GM12891 (cell line): ENCODE measurements around the gene MAMSTR.

Source experiments
- DNase-seq: peaks from one replicate; pipeline ENCODE4 v3.0.0; 2011; ENCODE audit warnings: low spot score; ENCODE audit not compliant: insufficient read length
- FAIRE-seq: peaks from 2 replicates; lab custom pipeline; 2011; peaks lifted over from hg19 to GRCh38; lab: Jason Lieb, UNC
- PAX5 ChIP-seq: IDR thresholded peaks from 2 replicates; pipeline ENCODE4 v1.6.1; 2011; ENCODE audit warnings: low read length, moderate library complexity, mild to moderate bottlenecking; ENCODE audit not compliant: insufficient read depth, severe bottlenecking
- POLR2A ChIP-seq: IDR thresholded peaks from 2 replicates; pipeline ENCODE4 v1.6.1; 2011; ENCODE audit warnings: low read depth, low read length, control low read depth
- POLR2AphosphoS5 ChIP-seq: IDR thresholded peaks from 2 replicates; pipeline ENCODE4 v1.6.1; 2011; ENCODE audit warnings: low read depth, low read length, control low read depth
- POU2F2 ChIP-seq: IDR thresholded peaks from 2 replicates; pipeline ENCODE4 v1.6.1; 2011; ENCODE audit warnings: low read depth, mild to moderate bottlenecking, control low read depth, low read length, moderate library complexity
- SPI1 ChIP-seq: IDR thresholded peaks from 2 replicates; pipeline ENCODE4 v1.6.1; 2011; ENCODE audit warnings: low read depth, low read length, control low read depth
- TAF1 ChIP-seq: IDR thresholded peaks from 2 replicates; pipeline ENCODE4 v1.6.1; 2011; ENCODE audit warnings: low read depth, low read length, control low read depth

MAMSTR gene

DNA sequence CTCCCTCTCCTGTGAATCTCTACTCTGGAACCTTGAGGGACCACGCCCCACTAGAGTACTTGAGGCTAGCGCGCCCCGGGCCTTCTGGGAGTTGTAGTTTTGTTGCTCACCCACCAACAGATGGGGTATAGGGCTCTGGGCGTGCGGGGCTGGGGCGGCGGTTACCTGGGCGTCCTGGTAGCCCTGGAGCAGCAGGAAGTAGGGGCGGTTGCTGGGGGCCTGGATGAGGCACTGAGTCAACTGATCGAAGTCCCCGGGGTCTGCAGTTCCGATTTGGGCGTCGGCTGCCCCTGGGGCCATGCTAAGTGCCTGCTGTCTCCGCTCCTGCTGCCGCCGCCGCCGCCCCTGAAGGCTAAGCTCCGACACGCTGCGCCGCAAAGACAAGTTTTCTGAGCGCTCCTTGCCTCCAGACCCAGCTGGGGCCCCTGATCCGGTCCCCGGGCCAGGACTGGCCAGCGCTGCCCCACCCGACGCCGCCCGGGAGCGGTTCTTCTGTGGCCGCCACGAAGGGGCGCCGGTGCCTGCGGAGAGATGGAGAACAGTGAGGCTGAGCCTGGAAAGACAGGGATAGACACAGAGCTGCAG, 15.6 kb upstream of the MAMSTR start:
- DNase-seq, result no peak
- no peak for FAIRE-seq
- TF ChIP-seq POLR2AphosphoS5 (no peak), SPI1 (no peak), PAX5 (no peak), TAF1 (no peak)

DNA sequence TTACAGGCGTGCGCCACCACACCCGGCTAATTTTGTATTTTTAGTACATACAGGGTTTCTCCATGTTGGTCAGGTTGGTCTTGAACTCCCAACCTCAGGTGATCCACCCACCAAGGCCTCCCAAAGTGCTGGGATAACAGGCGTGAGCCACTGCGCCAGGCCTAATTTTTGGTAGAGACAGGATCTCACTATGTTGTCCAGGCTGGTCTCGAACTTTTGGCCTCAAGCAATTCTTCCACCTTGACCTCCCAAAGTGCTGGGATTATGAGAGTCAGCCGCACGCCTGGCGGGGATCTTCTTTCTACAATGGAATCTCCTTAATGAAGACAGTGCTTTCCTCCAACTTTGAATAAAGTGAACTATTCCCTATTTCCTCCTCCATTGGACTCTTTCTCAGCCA, 15.1 kb upstream of the MAMSTR start:
- FAIRE-seq (no peak), DNase-seq (no peak)
- TF ChIP-seq TAF1, result no peak
- TF ChIP-seq PAX5, result no peak
- no peak for TF ChIP-seq POLR2AphosphoS5
- TF ChIP-seq SPI1, result no peak
- TF ChIP-seq POU2F2, result no peak
- TF ChIP-seq POLR2A, result no peak

DNA sequence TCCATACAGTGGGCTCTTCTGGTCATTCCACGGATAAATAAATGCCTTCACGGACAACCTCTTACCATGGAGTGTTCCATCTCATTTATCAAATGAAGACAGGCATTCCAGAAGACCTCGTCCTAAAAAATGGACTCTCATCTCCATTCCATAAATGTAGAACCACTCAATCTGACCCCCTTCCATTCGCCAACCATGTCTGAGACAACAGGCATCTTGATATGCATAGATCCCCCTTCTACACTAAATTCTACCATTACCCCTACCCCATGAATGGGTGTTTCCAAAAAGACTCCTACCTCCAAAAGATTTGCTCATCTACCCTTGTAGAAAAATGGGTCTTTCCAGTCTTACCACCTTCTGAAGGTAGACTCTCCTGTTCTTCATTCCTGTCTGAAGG, 11.9 kb upstream of the MAMSTR start:
- FAIRE-seq (no peak), DNase-seq (no peak)
- no peak for TF ChIP-seq SPI1

DNA sequence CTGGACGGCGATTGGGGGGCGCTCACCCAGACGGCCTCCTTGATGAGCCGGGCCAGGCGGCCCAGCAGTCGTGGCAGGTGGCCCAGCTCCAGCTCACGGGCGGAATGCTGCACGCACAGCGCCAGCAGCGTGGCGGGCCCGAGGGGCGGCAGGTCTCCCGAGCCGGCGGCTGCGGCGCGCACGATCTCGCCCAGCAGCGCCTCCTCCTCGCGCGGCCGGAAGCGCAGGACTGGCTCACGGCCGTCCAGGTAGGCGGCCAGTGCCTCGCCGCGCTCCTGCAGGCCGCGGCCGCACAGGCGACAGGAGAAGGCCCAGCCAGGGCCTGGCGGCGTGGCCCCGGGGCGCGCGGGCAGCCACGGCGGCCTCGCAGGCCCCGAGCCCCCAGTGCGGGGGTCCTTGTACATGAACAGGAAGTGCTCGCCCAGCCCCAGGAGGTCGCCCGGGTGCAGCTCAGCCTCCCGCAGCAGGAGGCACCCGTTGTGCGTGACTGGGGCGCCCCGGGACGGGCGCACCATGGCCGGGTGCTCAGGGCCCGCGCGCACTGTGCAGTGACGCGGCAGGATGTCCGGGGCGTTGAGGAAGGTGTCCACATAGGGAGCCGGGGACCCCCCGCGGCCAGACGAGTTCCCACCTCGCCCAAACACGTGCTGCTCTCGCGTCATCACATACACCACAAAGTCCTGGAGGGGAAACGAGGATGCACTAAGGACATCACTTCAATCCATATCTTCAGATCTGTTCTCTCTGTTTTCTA, 9.6 kb upstream of the MAMSTR start:
- no peak for TF ChIP-seq POU2F2
- TF ChIP-seq POLR2AphosphoS5, result no peak
- TF ChIP-seq TAF1, result no peak
- TF ChIP-seq SPI1, result no peak
- TF ChIP-seq POLR2A, result no peak
- no peak for TF ChIP-seq PAX5
- FAIRE-seq (no peak), DNase-seq (no peak)

DNA sequence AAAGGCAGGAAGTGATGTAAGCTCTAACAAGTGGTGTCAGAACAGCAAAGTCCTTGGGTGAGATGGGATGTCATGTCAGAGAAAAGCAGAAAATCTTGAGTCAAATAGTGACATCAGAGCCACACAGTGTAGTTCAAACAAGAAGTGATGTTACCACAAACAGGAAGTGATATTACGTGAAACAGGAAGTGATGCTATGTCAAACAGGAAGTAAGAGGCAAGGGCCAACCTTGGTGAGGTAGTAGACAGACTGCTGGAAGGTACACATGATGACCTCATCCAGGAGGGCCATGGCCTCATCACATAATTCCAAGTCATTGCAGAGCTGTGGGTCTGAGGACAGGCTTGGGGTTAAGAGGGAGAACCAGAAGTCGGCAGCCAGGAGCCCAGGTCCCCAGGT, 7.0 kb upstream of the MAMSTR start:
- DNase-seq (no peak), FAIRE-seq (no peak)
- TF ChIP-seq SPI1 (peak; percentile 69), POLR2A (no peak)

DNA sequence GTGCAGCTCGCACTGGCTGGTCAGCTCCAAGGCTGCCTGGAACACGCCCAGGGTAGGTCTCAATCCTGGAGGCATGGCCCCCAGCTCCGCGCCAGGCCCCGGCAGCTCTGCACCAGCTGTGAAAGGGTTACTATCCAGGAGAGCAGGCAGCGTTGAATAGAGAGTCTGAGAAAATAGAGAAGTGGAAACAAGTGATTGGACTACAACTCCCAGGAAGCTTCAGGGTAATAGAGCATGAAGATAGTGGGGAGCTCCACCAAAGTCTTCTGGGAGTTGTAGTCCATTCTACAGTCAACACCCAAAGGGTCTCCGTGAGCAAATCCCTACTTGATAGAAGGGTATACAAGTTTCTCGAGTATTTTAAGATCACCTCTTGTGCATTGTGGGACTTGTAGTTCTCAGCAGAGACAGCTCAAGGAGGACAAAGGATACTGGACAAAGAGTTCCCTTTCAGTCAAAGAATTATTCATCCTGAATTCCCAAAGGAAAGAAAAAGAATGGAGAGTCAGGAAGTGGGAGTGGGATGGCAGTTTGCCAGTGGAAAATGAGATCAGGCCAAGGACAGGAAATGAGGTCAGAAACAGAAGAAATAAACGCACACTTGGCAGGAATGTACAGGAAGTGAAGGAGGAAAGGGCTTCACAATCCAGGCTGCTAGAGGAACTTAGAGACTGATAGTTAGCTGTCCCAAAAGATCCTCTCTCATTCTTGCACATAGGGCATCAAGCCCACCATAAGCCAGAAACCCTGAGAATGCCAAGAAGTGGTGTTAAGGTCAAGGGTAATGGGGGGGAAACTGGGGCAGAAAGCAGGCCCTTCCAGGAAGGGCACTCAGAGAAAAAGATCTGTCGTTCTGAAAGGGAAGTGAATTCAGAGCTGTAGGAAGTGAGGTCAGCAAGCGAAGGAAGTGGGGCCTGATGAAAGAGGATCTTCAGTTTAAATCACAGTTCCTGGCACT, 5.5 kb upstream of the MAMSTR start:
- TF ChIP-seq TAF1 (no peak), SPI1 (peak; percentile 82)
- DNase-seq, result no peak
- FAIRE-seq, result no peak

DNA sequence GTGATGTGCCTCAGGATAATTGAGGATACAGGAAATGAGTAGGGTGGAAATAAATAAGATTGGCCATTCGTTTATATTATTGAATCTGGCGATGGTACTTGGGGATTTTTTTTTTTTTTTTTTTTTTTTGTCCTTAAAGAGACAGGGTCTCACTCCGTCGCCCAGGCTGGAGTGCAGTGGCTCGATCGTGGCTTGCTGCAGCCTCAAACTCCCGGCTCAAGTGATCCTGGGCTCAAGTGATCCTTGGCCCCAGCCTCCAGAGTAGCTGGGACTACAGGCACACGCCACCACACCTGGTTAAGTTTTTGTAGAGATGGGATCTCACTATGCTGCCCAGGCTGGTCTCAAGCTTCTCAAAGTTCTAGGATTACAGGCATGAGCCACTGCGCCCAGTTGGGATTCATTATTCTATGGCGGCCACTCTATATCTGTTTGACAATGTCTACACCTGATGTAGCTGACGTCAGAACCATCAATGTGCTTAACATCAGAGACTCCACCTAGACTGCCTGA, 2.7 kb upstream of the MAMSTR start:
- DNase-seq (no peak), FAIRE-seq (no peak)
- TF ChIP-seq SPI1 (no peak), POU2F2 (no peak), POLR2AphosphoS5 (no peak), TAF1 (no peak)

DNA sequence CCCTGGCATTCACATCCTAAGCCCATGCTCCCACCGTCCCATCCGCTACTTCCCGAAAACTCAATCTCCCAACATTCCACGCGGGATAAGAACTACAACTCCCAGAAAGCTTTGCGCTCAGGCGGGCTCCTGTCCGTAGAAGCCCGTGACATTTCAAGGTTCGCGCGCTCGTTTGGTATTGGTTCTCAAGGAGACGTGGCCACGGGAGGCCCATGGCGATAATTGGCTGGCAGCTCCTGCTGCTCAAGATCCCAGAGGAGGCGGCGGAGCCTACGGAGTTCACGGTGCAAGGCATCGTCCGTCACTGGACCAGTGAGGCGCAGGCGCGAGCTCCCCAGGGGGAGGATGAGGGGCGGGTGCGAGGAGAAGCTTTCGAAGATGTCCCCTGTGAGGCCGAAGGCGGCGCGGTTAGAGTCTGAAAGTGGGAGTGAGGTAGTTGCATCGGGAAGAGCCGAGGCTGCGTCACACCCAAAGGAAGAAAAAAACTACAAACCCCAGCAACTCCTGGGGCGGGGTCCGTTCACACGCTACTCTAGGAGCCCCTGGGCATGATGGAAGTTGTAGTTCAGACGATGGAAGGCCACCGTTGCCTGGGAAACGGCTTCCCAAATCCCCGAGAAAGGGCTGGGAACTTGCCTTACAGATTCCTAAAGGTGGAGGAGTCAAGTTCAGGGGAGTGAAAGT, 1.2 kb upstream of the MAMSTR start:
- FAIRE-seq, result peak; percentile 96
- TF ChIP-seq POLR2AphosphoS5 (no peak), POLR2A (0 out of 2 replicates have a peak, but pooled peaks have one; percentile 27), POU2F2 (peak; percentile 71; the same call in 1 of the 2 replicates)
- DNase-seq, result peak; percentile 96

DNA sequence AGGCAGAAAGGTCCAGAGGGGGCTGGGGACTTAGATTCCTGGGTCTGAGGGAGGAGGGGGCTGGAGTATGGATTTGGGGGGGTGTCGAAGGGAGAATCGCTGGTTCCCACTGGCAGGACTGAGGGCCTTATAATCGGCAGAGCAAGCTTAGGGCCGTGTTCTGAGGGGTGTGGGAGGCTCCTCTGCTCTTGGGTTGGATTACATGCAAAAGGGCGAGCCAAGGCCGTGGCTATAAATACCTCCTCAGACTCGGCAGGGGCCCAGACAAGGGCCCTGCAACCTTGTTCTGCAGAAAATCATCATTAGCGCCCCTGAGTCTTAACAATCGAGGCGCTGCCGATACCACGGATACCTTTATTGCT, 707 bp upstream of the MAMSTR start:
- DNase-seq, result no peak
- TF ChIP-seq SPI1 (no peak), POLR2AphosphoS5 (no peak), PAX5 (no peak), TAF1 (no peak), POU2F2 (no peak), POLR2A (no peak)
- no peak for FAIRE-seq
